GM19193 (cell line): ENCODE measurements around the gene ARHGAP24.

Source experiments
- POLR2A ChIP-seq: IDR thresholded peaks from 4 replicates; pipeline ENCODE4 v1.6.1; 2011; ENCODE audit not compliant: insufficient read depth, insufficient read length; ENCODE audit errors: extremely low read depth

The ARHGAP24 gene

DNA sequence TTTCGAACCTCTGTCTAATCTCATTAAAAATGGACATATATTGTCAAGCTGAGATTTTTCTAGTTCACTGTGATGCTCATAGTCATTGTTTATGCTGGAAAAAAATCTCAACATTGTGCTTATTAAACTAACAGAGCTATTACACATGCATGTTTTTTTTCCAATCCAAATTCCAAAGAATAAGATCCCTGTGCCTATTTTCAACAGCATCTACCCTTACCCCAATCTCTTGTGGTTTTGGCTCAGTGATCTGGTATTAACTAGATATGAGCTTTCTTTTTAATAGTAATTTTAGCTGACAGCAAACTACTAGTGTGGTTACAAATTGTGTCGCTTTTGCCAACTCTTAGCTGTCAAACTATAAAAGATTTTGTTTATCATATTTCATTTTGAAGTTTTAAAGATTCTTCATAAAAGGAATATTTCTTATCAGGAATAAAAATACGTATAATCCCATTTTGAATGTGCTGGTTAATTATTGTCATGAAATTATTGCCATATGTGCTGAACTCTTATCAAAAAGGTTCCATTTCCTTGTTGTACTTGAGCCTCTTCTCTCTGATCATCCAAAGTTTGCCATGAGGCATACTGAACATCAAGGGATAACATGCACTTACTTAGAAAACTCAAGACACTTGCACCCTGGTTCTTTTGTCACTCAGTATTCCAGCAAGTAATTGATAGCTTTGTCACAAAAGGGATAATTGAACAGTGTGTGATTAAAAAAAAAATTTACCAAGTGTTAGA, 241.2 kb downstream of the ARHGAP24 start:
- TF ChIP-seq POLR2A, result no peak

GRCh38 chr4:85717351-85717750, 242.4 kb downstream of the ARHGAP24 start:
- TF ChIP-seq POLR2A, result no peak

- no peak for TF ChIP-seq POLR2A
These were observed 242.9 kb downstream of the ARHGAP24 start for GRCh38 chr4:85717847-85718246.

GRCh38 chr4:85720735-85721134, 245.8 kb downstream of the ARHGAP24 start:
- no peak for TF ChIP-seq POLR2A

- TF ChIP-seq POLR2A, result no peak
These were observed 247.5 kb downstream of the ARHGAP24 start for GRCh38 chr4:85722401-85722800.

GRCh38 chr4:85722807-85723206, 247.9 kb downstream of the ARHGAP24 start:
- no peak for TF ChIP-seq POLR2A

- no peak for TF ChIP-seq POLR2A
These were observed 250.0 kb downstream of the ARHGAP24 start for GRCh38 chr4:85724791-85725563.

- no peak for TF ChIP-seq POLR2A
These were observed 250.8 kb downstream of the ARHGAP24 start for GRCh38 chr4:85725721-85726170.

DNA sequence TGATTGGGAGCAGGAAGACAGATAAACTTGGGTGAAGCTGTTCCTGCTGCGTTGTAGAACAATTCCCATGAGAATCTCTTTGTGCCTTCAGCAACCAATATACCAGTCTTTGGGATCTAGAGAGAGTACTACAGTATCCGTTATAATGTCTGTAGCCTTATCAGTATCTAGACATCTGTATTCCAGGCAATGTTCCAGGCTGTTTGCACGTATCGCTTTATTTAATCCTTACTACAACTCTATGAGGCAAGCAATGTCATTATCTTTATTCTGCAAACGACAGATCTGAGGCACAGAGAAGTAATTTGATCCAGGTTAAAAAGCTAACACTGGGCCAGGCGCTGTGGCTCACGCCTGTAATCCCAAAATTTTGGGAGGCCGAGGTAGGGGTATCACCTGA, 251.6 kb downstream of the ARHGAP24 start:
- no peak for TF ChIP-seq POLR2A

GRCh38 chr4:85728464-85728863, 253.5 kb downstream of the ARHGAP24 start:
- TF ChIP-seq POLR2A, result no peak

DNA sequence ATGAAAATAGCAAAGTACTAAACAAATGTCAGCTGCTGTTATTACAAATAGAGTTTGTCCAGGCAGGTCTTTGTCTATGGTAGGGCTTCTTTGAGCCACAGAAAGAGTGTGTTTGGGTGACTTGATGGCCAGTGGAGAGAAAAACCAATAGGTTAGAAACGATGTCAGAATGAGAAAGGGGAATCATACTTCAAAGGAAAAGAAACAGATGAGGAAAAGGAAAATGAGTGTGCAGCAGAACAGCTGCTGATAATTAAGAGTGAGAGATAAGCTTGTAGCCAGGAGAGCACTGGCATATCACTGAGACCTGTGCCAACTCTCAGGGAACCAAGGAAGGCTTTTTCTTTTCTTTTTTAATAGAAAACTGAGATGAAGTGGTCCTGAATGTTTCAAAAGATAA, 257.2 kb downstream of the ARHGAP24 start:
- TF ChIP-seq POLR2A, result no peak

DNA sequence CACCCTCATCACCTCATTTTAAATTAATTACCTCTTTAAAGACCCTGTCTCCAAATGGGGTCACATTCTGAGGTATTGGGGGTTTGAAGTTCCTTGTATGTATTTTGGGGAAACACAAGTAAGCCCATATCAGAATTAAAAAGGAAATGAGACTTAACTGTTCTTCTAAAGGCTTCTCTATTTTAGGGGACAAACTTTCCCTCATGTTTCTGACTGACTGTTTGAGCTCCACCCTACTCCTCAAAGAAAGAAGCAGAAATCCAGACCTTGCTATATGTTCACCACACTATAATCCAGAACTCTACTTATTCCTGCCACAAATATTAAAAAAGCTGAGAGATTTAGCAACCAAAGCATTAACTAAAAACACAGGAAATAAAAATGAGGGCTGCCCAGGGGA, 258.8 kb downstream of the ARHGAP24 start:
- TF ChIP-seq POLR2A, result no peak

DNA sequence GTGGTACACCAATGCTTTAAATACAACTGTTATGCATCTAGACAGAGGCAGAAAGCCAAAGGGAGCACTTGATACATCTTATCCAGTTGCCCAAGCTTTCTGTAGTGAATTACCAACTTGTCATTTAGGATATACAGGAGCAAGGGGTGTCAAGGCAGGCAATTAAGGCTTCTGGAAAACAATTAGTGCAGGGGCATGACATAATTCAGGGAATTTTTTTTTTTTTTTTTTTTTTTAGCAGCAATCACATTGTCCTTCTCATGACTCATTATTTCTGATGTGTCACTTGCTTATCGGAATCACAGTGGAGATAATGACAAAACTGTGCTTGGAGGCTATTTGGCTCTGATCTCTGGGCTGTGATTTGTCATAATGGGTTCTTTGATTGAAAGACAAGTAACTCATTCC, 259.5 kb downstream of the ARHGAP24 start:
- TF ChIP-seq POLR2A, result no peak

GRCh38 chr4:85736571-85736970, 261.6 kb downstream of the ARHGAP24 start:
- TF ChIP-seq POLR2A, result no peak

GRCh38 chr4:85737254-85737653, 262.3 kb downstream of the ARHGAP24 start:
- TF ChIP-seq POLR2A, result no peak

DNA sequence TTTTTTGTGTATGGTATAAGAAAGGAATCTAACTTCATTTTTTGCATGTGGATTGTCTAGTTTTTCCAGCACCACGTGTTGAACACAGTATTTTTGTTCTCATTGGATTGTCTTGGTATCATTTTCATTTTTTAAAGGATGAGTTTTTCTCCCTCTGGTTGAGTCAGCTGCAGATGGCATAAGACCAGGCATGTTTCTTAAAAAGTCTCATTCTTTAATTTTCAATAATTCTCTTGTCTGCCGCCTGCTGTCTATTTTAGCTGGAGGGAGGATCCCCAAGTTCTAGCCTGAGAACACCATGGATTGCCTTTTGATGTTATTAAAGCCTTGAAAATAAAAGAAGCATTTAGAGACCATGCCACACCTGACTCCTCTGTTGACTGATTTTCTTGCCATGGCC, 263.8 kb downstream of the ARHGAP24 start:
- TF ChIP-seq POLR2A, result no peak
